ELF-1 (cell line): ENCODE results near the gene UFSP1.

Experiments used
- DNase-seq: peaks from one replicate; pipeline ENCODE4 v3.0.0-alpha.2; 2016; ENCODE audit warnings: low read depth, low spot score

UFSP1 gene

DNA sequence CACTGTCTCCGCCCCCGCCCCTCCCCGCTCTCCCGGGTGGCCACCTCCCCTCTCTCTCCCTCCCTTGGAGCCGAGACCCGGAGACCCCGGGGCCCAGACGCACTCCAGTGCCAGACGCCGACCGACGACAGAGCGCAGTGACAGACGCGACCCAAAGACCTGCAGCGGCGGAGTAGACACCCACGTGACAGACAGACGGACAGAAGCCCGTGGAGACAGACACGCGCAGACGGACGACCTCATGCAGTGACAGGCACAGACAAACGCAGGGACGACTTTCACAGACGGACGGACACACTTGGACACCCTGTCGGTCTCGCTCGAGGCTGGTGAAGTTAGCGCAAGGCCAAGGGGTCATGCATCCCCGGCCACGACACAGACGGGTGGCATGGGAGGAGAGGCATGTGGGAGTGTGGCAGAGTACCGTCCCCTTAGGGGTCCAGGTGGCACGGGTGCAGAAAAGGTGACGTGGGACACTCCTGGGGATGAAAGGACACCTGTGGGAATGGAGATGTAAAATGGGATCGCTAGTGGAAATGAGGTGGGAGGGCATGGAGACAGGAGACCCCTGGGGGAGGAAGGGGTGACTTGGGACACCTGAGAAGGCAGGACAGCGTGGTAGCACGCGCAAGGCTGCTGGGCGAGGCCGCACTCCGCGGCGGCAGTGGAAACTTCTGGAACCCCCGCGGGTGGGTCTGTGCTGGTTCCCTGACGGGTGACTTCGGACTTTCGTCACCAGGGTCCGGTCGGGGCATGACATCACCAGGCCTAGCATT lies 6.6 kb upstream of the UFSP1 start:
- peak; percentile 75 for DNase-seq

DNA sequence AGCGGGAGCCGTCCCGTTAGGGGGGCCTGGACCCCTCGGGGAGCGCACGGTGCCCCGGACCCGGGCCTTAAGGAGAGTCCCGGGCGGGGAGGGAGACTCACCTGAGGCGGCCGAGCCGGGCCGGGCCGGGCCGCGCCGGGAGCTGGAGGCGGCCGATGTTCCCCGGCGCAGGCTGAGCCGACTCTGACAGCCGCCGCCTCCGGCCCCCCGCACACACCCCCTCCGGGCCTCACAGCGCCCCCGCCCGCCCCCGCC lies 6.1 kb upstream of the UFSP1 start, which contains the start of gene ACHE:
TSS of gene ACHE (minus strand) at position 188 of the 255 bp plus-strand sequence. CDS start 1,656 bp downstream, outside the sequence.
- DNase-seq, result no peak

- peak; percentile 85 for DNase-seq
Observed at GRCh38 chr7:100894860-100895700, 5.6 kb upstream of the UFSP1 start.

- DNase-seq, result peak; percentile 64
Observed at GRCh38 chr7:100893910-100894721, 4.6 kb upstream of the UFSP1 start.

GRCh38 chr7:100893318-100893895 lies 3.9 kb upstream of the UFSP1 start:
- DNase-seq, result no peak

DNA sequence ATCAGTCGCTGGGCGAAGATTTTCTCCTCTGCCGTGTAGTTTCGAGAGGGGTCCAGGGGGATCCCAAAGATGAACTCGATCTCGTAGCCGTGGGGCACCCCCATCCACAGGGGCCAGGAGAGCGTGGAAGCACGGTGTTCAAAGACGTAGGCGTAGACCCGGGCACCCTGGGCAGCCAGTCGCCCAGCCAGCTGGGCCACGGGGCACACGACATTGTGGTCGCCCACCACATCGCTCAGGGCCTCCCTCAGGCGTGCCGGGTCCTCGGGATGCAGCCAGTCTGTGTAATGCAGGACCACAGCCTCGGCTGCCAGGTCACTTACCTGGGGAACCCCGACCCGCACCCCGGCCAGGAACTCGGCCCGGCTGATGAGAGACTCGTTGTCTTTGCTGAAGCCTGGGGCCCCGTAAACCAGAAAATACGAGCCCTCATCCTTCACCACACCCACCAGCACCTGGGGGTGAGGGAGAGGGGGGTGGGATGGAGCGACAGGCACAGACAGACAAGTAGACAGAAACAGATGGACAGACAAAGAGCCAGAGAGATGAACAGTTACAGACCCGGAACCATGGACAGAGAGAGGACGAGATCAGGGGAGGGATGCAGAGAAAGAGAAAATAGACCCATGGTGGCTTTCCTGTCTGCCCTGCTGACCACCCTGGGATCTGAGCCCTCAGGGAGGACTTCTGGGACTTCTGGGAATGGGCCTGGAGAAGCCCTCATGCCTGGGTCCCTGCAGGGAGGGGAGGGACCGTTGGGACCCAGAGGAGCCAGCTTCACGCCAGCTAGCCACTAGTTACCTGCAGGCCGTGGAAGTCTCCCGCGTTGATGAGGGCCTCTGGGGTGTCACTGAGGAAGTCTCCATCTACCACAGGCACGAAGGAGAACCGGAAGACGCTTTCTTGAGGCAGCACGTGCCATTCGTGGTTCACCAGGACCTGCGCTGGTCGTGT lies 3.1 kb upstream of the UFSP1 start:
- no peak for DNase-seq

GRCh38 chr7:100891568-100892247 lies 2.2 kb upstream of the UFSP1 start:
- no peak for DNase-seq

DNA sequence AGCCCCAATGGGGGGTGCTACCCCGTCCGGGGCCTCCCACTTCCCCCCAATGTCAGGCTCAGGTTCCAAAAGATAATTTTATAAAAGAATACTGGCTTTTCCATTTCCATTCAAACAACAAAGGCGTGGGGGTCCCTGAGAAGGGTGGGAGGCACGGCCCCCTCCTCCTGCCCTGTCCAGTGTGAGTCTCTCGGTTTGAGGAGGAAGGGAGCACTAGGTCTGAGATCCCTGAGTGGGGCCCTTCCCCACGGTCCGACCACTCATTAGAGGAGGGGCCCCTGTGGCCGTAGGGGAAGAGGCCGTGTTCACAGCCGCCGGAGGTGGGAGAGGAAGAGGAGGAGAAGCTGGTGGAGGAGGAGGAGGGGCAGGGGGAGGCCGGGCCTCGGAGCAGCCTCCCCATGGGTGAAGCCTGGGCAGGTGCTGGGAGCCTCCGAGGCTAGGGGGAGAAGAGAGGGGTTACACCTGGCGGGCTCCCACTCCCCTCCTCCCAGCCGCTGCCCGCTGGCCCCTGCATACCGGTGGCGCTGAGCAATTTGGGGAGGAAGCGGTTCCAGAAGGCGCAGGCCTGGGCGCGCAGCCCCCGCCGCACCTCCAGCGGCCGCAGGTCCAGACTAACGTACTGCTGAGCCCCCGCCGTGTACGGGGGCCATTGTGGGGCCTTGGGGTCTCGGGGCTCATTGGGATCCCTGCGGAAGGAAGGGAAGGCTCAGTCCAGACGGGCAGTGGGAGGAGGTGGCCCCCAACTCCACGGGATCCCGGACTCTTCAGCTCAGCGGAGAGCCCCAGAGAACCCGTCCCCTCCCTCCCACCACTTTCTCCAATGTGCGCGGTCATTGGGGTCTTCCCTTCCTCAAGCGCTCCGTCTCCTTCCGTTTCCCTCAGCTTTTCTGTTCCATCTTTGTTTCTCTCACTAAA lies 1.4 kb upstream of the UFSP1 start:
- DNase-seq, result peak; percentile 53

GRCh38 chr7:100888291-100888987 lies 1.1 kb downstream of the UFSP1 start:
- no peak for DNase-seq

DNA sequence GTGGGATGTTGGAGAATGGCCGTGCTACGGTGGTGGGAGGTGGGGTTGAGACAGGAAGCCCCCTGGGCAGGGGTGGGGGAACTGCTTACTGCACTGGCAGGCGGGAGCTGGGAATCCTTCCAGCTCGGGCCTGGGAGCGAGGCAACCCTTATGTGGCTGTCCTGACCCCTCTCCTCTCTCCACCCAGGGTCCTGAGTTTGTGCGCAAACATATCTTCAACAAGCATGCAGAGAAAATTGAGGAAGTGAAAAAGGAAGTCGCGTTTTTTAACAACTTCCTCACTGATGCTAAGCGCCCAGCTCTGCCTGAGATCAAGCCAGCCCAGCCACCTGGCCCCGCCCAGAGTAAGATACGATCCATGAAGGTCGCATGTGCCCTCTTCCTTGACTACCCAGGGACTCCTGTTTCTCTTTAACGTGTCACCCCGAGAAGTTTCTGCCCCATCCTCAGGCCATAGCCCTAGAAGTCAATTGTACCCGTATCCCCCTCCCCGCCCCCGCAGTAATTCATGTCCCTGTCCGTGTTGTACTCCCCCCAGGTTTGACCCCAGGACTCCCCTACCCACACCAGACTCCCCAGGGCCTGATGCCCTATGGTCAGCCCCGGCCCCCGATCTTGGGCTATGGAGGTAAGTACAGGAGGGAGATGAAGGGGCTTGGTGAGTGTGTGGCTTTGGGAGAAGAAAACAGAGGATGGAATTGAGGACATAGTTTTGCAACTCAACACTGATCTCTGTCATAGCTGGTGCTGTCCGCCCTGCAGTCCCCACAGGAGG lies 1.8 kb downstream of the UFSP1 start:
- DNase-seq, result no peak

DNA sequence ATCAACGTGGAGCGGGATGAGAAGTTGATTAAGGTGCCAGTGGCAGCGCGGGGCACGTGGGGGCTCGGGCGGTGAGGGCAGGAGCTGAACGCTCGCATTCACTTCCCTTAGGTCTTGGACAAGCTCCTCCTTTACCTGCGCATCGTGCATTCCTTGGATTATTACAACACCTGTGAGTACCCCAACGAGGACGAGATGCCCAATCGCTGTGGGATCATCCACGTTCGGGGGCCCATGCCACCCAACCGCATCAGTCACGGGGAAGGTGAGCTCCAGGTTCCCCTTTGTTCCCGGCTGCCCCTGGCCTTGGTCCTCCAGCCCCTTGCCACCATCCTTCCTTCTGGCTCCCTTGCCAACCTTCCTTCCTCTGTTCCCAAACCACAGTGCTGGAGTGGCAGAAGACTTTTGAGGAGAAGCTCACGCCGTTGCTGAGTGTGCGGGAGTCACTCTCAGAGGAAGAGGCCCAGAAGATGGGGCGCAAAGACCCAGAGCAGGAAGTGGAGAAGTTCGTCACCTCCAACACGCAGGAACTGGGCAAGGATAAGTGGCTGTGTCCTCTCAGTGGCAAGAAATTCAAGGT lies 2.5 kb downstream of the UFSP1 start:
- DNase-seq, result no peak

DNA sequence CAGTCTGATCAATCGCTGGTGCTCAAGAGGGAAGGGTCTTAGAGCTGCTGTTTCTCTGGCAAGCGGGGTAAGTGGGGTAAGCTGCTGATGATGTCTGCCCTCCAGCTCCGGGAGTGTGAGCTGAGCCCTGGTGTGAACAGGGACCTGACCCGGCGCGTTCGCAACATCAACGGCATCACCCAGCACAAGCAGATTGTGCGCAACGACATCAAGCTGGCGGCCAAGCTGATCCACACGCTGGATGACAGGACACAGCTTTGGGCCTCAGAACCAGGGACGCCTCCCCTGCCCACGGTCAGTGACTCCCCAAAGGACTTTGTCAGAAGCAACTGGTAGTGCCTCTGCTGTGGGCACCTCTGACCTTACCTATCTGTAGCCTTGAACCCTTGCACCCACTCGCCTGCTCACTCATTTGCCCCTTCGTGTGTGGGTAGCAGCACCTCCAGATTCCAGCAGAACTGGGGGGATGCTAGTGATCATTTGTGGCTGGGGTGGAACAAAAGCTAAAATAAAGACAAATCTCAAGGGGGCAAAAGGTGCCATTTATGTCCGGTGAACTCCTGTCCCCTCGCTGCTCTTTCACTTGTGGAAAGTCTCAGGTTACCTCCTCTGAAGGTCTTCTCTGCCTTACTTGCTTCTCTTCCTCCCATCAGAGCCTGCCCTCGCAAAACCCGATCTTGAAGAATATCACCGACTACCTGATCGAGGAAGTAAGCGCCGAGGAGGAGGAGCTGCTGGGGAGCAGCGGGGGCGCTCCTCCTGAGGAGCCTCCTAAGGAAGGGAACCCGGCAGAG lies 3.2 kb downstream of the UFSP1 start:
- DNase-seq, result no peak

GRCh38 chr7:100885440-100886141 lies 3.9 kb downstream of the UFSP1 start:
- no peak for DNase-seq

DNA sequence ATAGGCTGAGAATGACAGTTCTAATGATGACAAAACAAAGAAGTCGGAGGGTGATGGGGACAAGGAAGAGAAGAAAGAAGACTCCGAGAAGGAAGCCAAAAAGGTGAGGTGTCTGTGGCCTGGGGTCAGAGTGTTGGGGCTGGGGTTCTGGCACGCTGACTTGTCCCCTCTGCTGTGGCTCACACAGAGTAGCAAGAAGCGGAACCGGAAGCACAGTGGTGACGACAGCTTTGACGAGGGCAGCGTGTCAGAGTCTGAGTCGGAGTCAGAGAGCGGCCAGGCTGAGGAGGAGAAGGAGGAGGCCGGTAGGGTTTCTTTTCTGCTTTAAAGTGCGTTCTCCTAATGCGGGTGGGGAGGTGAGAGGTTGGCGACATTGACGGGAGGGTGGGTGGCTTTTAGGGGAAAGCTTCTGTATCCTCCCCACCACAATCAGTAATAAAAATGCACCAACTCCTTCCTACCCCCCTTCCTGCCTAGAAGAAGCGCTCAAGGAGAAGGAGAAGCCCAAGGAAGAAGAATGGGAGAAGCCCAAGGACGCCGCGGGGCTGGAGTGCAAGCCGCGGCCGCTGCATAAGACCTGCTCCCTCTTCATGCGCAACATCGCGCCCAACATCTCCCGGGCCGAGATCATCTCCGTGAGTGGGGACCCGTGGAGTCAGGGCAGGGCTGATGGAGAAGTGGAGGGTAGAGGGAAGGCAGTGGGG lies 4.6 kb downstream of the UFSP1 start:
- DNase-seq, result no peak
